Measurements from ENCODE around the gene ZNF582. TPM values are rescaled to one million over a fixed set of nuclear protein-coding genes. Genes with fewer than 3 reads are reported as not detected.

ZNF582 gene
- total and polyA plus RNA-seq, 2 experiments from 2014 or later, result 3.9 to 4.1 TPM

GRCh38 chr19:56441206-56441792, 48.0 kb upstream of the ZNF582 start:
- Histone ChIP-seq H3K9me2 (ENCODE audit: insufficient read depth) (no peaks in the 10 kb centered on the region), H4K20me1 (replicated peaks; ENCODE audit: insufficient read depth) (no peaks in the 10 kb centered on the region), H3K27ac (ENCODE audit: low read depth) (no peak overlapping the region), H3K4me3 (no peak overlapping the region), H3F3A (replicated peaks; ENCODE audit: low read depth) (no peaks in the 10 kb centered on the region), H3K27me3 (ENCODE audit: insufficient read depth) (no peaks in the 10 kb centered on the region), H3K36me3 (ENCODE audit: insufficient read depth) (peaks cover 48% of the 10 kb centered on the region), H3K79me2 (replicated peaks; ENCODE audit: insufficient read depth) (no peaks in the 10 kb centered on the region), H3K4me1 (ENCODE audit: insufficient read depth) (no peaks in the 10 kb centered on the region), H2AFZ (no peak overlapping the region), H3K4me2 (no peak overlapping the region)
- ATAC-seq (no peak), DNase-seq (ENCODE audit: low spot score) (no peak)
- TF ChIP-seq EZH2 (IDR thresholded peaks at IDR 0.05; ENCODE audit: low read depth, unreplicated experiment) (no peak), EZH2phosphoT487 (IDR thresholded peaks at IDR 0.05; ENCODE audit: unreplicated experiment) (no peak), ETS1 (IDR thresholded peaks at IDR 0.05) (no peak), ZNF462 (CRISPR knock-in tag; IDR thresholded peaks at IDR 0.05) (no peak), CTCF (conservative IDR thresholded peaks at IDR 0.05; ENCODE audit: low read depth in 2 of 2) (no peak), ZNF114 (CRISPR knock-in tag; IDR thresholded peaks at IDR 0.05) (no peak), CREB1 (CRISPR knock-in tag; IDR thresholded peaks at IDR 0.05; ENCODE audit: low read depth) (no peak)
- Mint-ChIP-seq H3K4me3 (no peak overlapping the region), H3K9me3 (peaks cover 81% of the 10 kb centered on the region), H3K4me1 (no peaks in the 10 kb centered on the region), H3K27ac (no peak overlapping the region), H3K27me3 (ENCODE audit: insufficient read depth, low read depth, poor library complexity) (peaks cover 3% of the 10 kb centered on the region), H3K36me3 (ENCODE audit: low read depth) (peaks cover 65% of the 10 kb centered on the region)

All from GM23338 (cell line).